Erythroblast (primary cell): ENCODE measurements around the gene IFNG-AS1.

Experiments
- GATA1 ChIP-seq: IDR thresholded peaks from 2 replicates; pipeline ENCODE4 v1.6.1; 2011; ENCODE audit warnings: low read depth, mild to moderate bottlenecking, control low read depth, low read length, moderate library complexity
- POLR2A ChIP-seq: IDR thresholded peaks from 2 replicates; pipeline ENCODE4 v1.6.1; 2011; ENCODE audit warnings: mild to moderate bottlenecking, low read length

- TF ChIP-seq POLR2A, result no peak
- TF ChIP-seq GATA1, result no peak
These were observed 54.2 kb downstream of the IFNG-AS1 start for GRCh38 chr12:68043435-68043834.
